Caco-2 (cell line): ENCODE data around the gene LAMB3. TPM values are rescaled to one million over a fixed set of nuclear protein-coding genes. Genes with fewer than 3 reads are reported as not detected.

Experiments
- BruUV-seq: library from RNA; stranded (reverse); fragments of 400-500 nt; replicated peaks from 2 replicates; lab custom pipeline; 2021; lab: Mats Ljungman, UMichigan
- CTCF ChIA-PET: fragments of 300-600 bp; sonication (Branson Sonifier 250); formaldehyde crosslinking; loops from one replicate; lab custom pipeline; 2022; ENCODE audit warnings: antibody characterized with exemption; lab: Charles Lee
- POLR2A ChIA-PET: fragments of 300-600 bp; sonication (Branson Sonifier 250); formaldehyde crosslinking; loops from one replicate; lab custom pipeline; 2022; ENCODE audit warnings: antibody characterized with exemption; lab: Charles Lee
- DNase-seq, 2 experiments: peaks; one replicate each; pipeline versions ENCODE4 v3.0.0 to v3.0.0-alpha.2; 2020 to 2022
- H3K27me3 ChIP-seq: replicated peaks from 2 replicates; pipeline ENCODE4 v1.6.0; 2011; ENCODE audit warnings: low read length; ENCODE audit not compliant: control insufficient read depth, insufficient read depth
- H3K36me3 ChIP-seq: 2 replicates; pipeline ENCODE4 v1.5.1; 2011; ENCODE audit warnings: low read length; ENCODE audit not compliant: control insufficient read depth, insufficient read depth
- H3K4me1 ChIP-seq: fragments of 250-450 bp; sonication (Bioruptor Pico); 2 replicates; pipeline ENCODE4 v1.5.1; 2020; ENCODE audit warnings: mild to moderate bottlenecking
- H3K4me3 ChIP-seq: 2 replicates; pipeline ENCODE4 v1.5.1; 2011; ENCODE audit warnings: low read depth, mild to moderate bottlenecking, control low read depth, low read length
- H3K9me3 ChIP-seq: fragments of 250-450 bp; sonication (Bioruptor Pico); 2 replicates; pipeline ENCODE4 v1.5.1; 2020; ENCODE audit warnings: mild to moderate bottlenecking, moderate library complexity
- H3K27ac Mint-ChIP-seq: one replicate; pipeline ENCODE4 v1.8.0; 2022; ENCODE audit warnings: mixed read lengths; ENCODE audit not compliant: unreplicated experiment
- H3K27me3 Mint-ChIP-seq: one replicate; pipeline ENCODE4 v1.8.0; 2022; ENCODE audit warnings: mixed read lengths; ENCODE audit not compliant: insufficient read depth, unreplicated experiment
- H3K36me3 Mint-ChIP-seq: one replicate; pipeline ENCODE4 v1.8.0; 2022; ENCODE audit warnings: mild to moderate bottlenecking, mixed read lengths; ENCODE audit not compliant: insufficient read depth, unreplicated experiment
- H3K4me1 Mint-ChIP-seq: one replicate; pipeline ENCODE4 v1.8.0; 2022; ENCODE audit warnings: low read depth, mixed read lengths; ENCODE audit not compliant: unreplicated experiment
- H3K4me3 Mint-ChIP-seq: one replicate; pipeline ENCODE4 v1.8.0; 2022; ENCODE audit warnings: mild to moderate bottlenecking, moderate library complexity, mixed read lengths; ENCODE audit not compliant: unreplicated experiment
- H3K9me3 Mint-ChIP-seq: one replicate; pipeline ENCODE4 v1.8.0; 2022; ENCODE audit warnings: mixed read lengths; ENCODE audit not compliant: unreplicated experiment
- CTCF ChIP-seq, 2 experiments: fragments of 200-600 bp in 1 of 2; IDR thresholded peaks; 1 replicate in 1 of 2; 2 replicates in 1 of 2; pipeline versions ENCODE4 v1.5.1 to v1.8.0; 2011 to 2022; ENCODE audit warnings: antibody characterized with exemption in 1 of 2, control low read depth in 1 of 2, inconsistent platforms in 1 of 2, low read depth in 1 of 2, low read length in 1 of 2, mild to moderate bottlenecking in 1 of 2, moderate library complexity in 1 of 2; ENCODE audit not compliant: insufficient read depth in 1 of 2, severe bottlenecking in 1 of 2, unreplicated experiment in 1 of 2
- intact Hi-C: fragments of 100-400 bp; cut with micrococcal nuclease; formaldehyde crosslinking; loops from one replicate; pipeline ENCODE4 v1.10.0; 2022; ENCODE audit not compliant: unreplicated experiment
- total RNA-seq: library from RNA; stranded (reverse); gene quantifications from 2 replicates; pipeline ENCODE4 v1.2.3, GENCODE V29; 2022

The LAMB3 gene
- total RNA-seq, 1 experiment from 2014 or later, result 125 TPM

DNA sequence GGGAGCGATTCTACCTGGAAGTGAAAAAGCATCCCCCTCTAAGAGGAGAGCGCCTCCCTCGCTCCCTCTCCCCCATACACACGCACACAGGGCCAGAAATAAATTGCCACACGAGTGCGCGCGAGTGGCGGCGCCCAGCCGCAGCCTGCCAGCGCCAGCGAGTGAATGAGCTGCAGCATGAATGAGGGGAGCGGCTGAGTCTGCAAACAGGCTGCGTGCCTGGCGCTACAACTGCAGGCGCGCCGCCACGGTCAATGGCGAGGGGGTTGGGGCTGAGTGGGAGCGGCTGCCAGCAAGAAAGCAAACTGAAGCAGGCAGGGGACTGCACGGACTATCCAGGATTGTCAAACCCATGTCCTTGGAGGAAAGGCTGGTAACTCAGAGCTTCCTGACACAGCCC, 66.6 kb downstream of the LAMB3 start:
- H3K27ac Mint-ChIP-seq, result no peak overlapping the region
- no peaks in the 10 kb centered on the region for H3K9me3 ChIP-seq
- no peaks in the 10 kb centered on the region for H3K9me3 Mint-ChIP-seq
- H3K4me1 ChIP-seq, result peaks cover 4% of the 10 kb centered on the region; the same call in 1 of the 2 replicates
- H3K27me3 Mint-ChIP-seq, result peaks cover 3% of the 10 kb centered on the region
- H3K27me3 ChIP-seq, result no peaks in the 10 kb centered on the region; the same call in 1 of the 2 replicates
- intact Hi-C loops, result loop anchor here (1.0 kb wide), 1 partner anchor 9 kb away; no protein-coding TSS in a partner anchor
- ChIA-PET CTCF (interaction anchor here (1.1 kb wide), 1 partner anchor 9 kb away, joined by 8 read pairs; no protein-coding TSS in a partner anchor), POLR2A (no interaction called here)
- no TSS peak for BruUV-seq
- DNase-seq, result peak in 1 of 2 experiments; percentile 36
- H3K36me3 ChIP-seq, result no peaks in the 10 kb centered on the region
- no peaks in the 10 kb centered on the region for H3K4me1 Mint-ChIP-seq
- H3K36me3 Mint-ChIP-seq, result no peaks in the 10 kb centered on the region
- H3K4me3 ChIP-seq, result no peak overlapping the region
- peak overlapping the region; percentile 36 for H3K4me3 Mint-ChIP-seq
- peak in 1 of 2 experiments; percentile 8 for TF ChIP-seq CTCF (IDR thresholded peaks at IDR 0.05; ENCODE audit: insufficient read depth in 1 of 2, low read depth in 1 of 2, low read length in 1 of 2, severe bottlenecking in 1 of 2, unreplicated experiment in 1 of 2)

- intact Hi-C loops, result loop anchor here (1.0 kb wide), 1 partner anchor 9 kb away; no protein-coding TSS in a partner anchor
- peaks cover 4% of the 10 kb centered on the region; the same call in 1 of the 2 replicates for H3K4me1 ChIP-seq
- TF ChIP-seq CTCF (IDR thresholded peaks at IDR 0.05; ENCODE audit: insufficient read depth in 1 of 2, low read depth in 1 of 2, low read length in 1 of 2, severe bottlenecking in 1 of 2, unreplicated experiment in 1 of 2), result no peak
- H3K36me3 Mint-ChIP-seq, result no peaks in the 10 kb centered on the region
- no peaks in the 10 kb centered on the region for H3K4me1 Mint-ChIP-seq
- BruUV-seq, result no TSS peak
- H3K27me3 Mint-ChIP-seq, result peaks cover under 1% of the 10 kb centered on the region
- DNase-seq, result no peak
- POLR2A ChIA-PET, result interaction anchor here (0.5 kb wide), 1 partner anchor 82 kb away, joined by 3 read pairs; no protein-coding TSS in a partner anchor
- no peaks in the 10 kb centered on the region for H3K36me3 ChIP-seq
- CTCF ChIA-PET, result interaction anchor here (1.1 kb wide), 1 partner anchor 8 kb away, joined by 8 read pairs; no protein-coding TSS in a partner anchor
- no peaks in the 10 kb centered on the region for H3K9me3 Mint-ChIP-seq
- H3K27ac Mint-ChIP-seq, result no peak overlapping the region
- H3K4me3 Mint-ChIP-seq, result no peak overlapping the region
- no peaks in the 10 kb centered on the region for H3K9me3 ChIP-seq
- no peak overlapping the region for H3K4me3 ChIP-seq
- H3K27me3 ChIP-seq, result no peaks in the 10 kb centered on the region; the same call in 1 of the 2 replicates
These were observed 67.0 kb downstream of the LAMB3 start for GRCh38 chr1:209585197-209585596.

DNA sequence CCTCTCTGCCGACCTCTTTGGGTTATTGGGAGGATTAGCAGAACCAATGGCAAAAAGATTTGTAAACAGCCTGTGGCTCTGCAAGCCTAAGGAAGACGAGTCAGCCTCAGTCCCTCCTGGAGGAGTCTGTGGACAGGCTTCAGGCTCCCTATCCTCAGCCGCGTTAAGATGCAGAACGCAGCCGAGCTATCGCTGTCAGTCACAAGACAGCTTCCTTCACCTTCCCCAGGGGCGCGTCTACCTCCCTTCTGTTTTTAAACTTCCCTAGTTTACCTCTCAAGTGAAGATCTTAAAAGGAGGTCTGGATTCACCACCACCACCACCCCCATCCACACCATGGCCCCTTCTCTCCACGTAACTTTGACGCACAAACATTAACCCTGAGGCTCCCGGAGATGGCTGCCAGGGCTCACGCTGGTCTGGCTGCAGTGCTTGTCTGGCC, 68.0 kb downstream of the LAMB3 start:
- ChIA-PET CTCF (no interaction called here), POLR2A (no interaction called here)
- H3K27me3 ChIP-seq, result no peaks in the 10 kb centered on the region; the same call in 1 of the 2 replicates
- no peak for DNase-seq
- Mint-ChIP-seq H3K36me3 (no peaks in the 10 kb centered on the region), H3K27ac (no peak overlapping the region), H3K4me1 (no peaks in the 10 kb centered on the region), H3K27me3 (no peaks in the 10 kb centered on the region), H3K9me3 (no peaks in the 10 kb centered on the region), H3K4me3 (no peak overlapping the region)
- no TSS peak for BruUV-seq
- no peaks in the 10 kb centered on the region for H3K9me3 ChIP-seq
- peaks cover 4% of the 10 kb centered on the region; the same call in 1 of the 2 replicates for H3K4me1 ChIP-seq
- intact Hi-C loops, result no loop called here
- no peak for TF ChIP-seq CTCF (IDR thresholded peaks at IDR 0.05; ENCODE audit: insufficient read depth in 1 of 2, low read depth in 1 of 2, low read length in 1 of 2, severe bottlenecking in 1 of 2, unreplicated experiment in 1 of 2)
- no peak overlapping the region for H3K4me3 ChIP-seq
- no peaks in the 10 kb centered on the region for H3K36me3 ChIP-seq
